ENCODE results near the gene CUX1. TPM values are rescaled to one million over a fixed set of nuclear protein-coding genes. Genes with fewer than 3 reads are reported as not detected.
A peak's percentile ranks its signal among the peaks of the same experiment; 100 is the strongest.

The CUX1 gene
- total RNA-seq, 4 donors from 2014 or later: 64.1 to 142 (median 111) TPM

GRCh38 chr7:102064361-102065025 is 247.1 kb downstream of the CUX1 start:
- no peak for TF ChIP-seq POLR2A (IDR thresholded peaks at IDR 0.05)
- TF ChIP-seq, protein P1, sequence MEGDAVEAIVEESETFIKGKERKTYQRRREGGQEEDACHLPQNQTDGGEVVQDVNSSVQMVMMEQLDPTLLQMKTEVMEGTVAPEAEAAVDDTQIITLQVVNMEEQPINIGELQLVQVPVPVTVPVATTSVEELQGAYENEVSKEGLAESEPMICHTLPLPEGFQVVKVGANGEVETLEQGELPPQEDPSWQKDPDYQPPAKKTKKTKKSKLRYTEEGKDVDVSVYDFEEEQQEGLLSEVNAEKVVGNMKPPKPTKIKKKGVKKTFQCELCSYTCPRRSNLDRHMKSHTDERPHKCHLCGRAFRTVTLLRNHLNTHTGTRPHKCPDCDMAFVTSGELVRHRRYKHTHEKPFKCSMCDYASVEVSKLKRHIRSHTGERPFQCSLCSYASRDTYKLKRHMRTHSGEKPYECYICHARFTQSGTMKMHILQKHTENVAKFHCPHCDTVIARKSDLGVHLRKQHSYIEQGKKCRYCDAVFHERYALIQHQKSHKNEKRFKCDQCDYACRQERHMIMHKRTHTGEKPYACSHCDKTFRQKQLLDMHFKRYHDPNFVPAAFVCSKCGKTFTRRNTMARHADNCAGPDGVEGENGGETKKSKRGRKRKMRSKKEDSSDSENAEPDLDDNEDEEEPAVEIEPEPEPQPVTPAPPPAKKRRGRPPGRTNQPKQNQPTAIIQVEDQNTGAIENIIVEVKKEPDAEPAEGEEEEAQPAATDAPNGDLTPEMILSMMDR (IDR thresholded peaks at IDR 0.05): no peak
- Histone ChIP-seq H3K9me3 (no peaks in the 10 kb centered on the region), H3K4me3 (no peak overlapping the region), H3K27ac (peak overlapping the region in 1 of 4 donors; percentile 30), H3K4me1 (no peaks in the 10 kb centered on the region), H3K36me3 (no peaks in the 10 kb centered on the region), H3K27me3 (no peaks in the 10 kb centered on the region)
- DNase-seq: no peak

DNA sequence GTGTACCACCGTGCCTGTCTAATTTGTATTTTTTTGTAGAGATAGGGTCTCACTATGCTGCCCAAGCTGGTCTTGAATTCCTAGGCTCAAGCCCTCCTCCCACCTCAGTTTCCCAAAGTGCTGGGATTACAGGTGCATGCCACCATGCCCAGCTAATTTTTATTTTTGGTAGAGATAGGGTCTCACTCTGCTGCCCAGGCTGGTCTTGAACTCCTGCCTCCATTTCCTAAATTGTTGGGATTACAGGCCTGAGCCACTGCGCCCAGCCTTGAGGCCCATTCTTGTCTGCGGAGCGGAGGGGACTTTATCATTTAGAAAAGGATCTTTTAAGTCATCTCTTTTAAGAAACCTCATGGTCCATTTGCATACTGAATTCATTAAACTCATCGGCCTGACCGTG is 247.8 kb downstream of the CUX1 start:
- TF ChIP-seq POLR2A (IDR thresholded peaks at IDR 0.05): no peak
- TF ChIP-seq, protein P1 (IDR thresholded peaks at IDR 0.05): no peak
- no peak overlapping the region for H3K27ac ChIP-seq
- H3K4me1 ChIP-seq: no peaks in the 10 kb centered on the region
- H3K36me3 ChIP-seq: peaks cover 0 to under 1% (median 0%) of the 10 kb centered on the region in 3 donors
- H3K9me3 ChIP-seq: no peaks in the 10 kb centered on the region
- H3K27me3 ChIP-seq: no peaks in the 10 kb centered on the region
- no peak overlapping the region for H3K4me3 ChIP-seq
- no peak for DNase-seq

- H3K27me3 ChIP-seq: no peaks in the 10 kb centered on the region
- H3K27ac ChIP-seq: no peak overlapping the region
- TF ChIP-seq, protein P1 (IDR thresholded peaks at IDR 0.05): no peak
- TF ChIP-seq POLR2A (IDR thresholded peaks at IDR 0.05): no peak
- H3K4me1 ChIP-seq: no peaks in the 10 kb centered on the region
- DNase-seq: no peak
- H3K36me3 ChIP-seq: peaks cover 0 to 13% (median 0%) of the 10 kb centered on the region in 3 donors
- H3K9me3 ChIP-seq: no peaks in the 10 kb centered on the region
- H3K4me3 ChIP-seq: no peak overlapping the region
These were observed 249.1 kb downstream of the CUX1 start for GRCh38 chr7:102066476-102066875.

GRCh38 chr7:102068846-102069245 is 251.4 kb downstream of the CUX1 start:
- DNase-seq: no peak
- H3K4me3 ChIP-seq: no peak overlapping the region
- no peak for TF ChIP-seq POLR2A (IDR thresholded peaks at IDR 0.05)
- TF ChIP-seq, protein P1 (IDR thresholded peaks at IDR 0.05): no peak

DNA sequence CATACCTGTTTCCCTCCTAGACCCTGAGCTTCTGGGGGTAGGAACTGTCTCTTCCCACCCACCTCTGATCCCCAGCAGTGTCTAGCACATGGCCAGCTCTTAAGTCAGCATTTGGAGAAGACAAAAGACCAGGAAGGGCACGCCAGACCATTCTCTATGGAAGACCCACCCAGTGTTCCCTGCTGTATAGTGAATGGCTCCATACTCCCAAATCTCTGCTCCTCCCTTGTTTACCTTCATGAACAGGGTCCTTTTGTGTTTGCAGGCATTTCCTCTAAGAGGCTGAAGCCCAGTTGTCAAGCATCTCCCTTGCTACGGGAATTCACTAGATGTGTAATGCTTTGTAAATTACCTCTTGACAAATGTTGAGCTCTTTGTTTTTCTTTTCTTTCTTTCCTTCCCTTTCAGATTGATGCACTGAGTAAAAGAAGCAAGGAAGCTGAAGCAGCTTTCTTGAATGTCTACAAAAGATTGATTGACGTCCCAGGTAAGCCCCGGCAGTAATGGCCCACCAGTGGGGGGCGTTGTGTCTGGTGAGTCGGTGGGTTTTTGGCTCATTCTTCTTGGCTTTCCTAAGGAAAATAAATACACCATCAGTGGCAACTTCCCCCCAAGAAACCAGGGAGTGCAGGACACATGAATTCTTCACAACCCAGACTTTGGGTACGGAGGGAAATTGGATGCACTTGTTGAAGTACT is 252.7 kb downstream of the CUX1 start:
- Histone ChIP-seq H3K27ac (no peak overlapping the region), H3K4me1 (no peaks in the 10 kb centered on the region), H3K4me3 (no peak overlapping the region), H3K36me3 (peaks cover 0 to 37% (median 0%) of the 10 kb centered on the region in 3 donors), H3K27me3 (no peaks in the 10 kb centered on the region), H3K9me3 (no peaks in the 10 kb centered on the region)
- TF ChIP-seq, protein P1 (IDR thresholded peaks at IDR 0.05): no peak
- no peak for TF ChIP-seq POLR2A (IDR thresholded peaks at IDR 0.05)
- DNase-seq: no peak

More at GRCh38 chr7:102068846-102069245, 251.4 kb downstream of the CUX1 start:
- Histone ChIP-seq H3K36me3 (peaks cover 0 to 25% (median 0%) of the 10 kb centered on the region in 3 donors), H3K27ac (no peak overlapping the region), H3K4me1 (no peaks in the 10 kb centered on the region), H3K9me3 (no peaks in the 10 kb centered on the region), H3K27me3 (no peaks in the 10 kb centered on the region)
